Vagina (tissue), 2 donors: ENCODE data around the gene AADAC.

Experiments used
- POLR2A ChIP-seq, 2 donors: fragments of 450-650 bp; IDR thresholded peaks; one replicate each; pipeline ENCODE4 v1.6.1; 2017; ENCODE audit warnings: antibody characterized with exemption in 2 of 2, mild to moderate bottlenecking in 2 of 2, moderate library complexity in 2 of 2
- POLR2AphosphoS5 ChIP-seq, 2 donors: sonication (generic); formaldehyde crosslinking; IDR thresholded peaks; one replicate each; pipeline ENCODE4 v1.9.0; 2017; ENCODE audit warnings: antibody characterized with exemption in 2 of 2, mild to moderate bottlenecking in 2 of 2, low read depth in 1 of 2; ENCODE audit not compliant: insufficient read depth in 1 of 2
- TF ChIP-seq, protein P1 (sequence below), 3 experiments: fragments of 450-650 bp in 2 of 3; fragments of 200-600 bp in 1 of 3; sonication (generic) in 1 of 3; IDR thresholded peaks; one replicate each; pipeline ENCODE4 v1.5.1; 2017 to 2019; ENCODE audit warnings: antibody characterized with exemption in 3 of 3, mild to moderate bottlenecking in 2 of 3, moderate library complexity in 2 of 3

GRCh38 chr3:151806838-151807237 is 7.1 kb upstream of the AADAC start:
- TF ChIP-seq, protein P1, sequence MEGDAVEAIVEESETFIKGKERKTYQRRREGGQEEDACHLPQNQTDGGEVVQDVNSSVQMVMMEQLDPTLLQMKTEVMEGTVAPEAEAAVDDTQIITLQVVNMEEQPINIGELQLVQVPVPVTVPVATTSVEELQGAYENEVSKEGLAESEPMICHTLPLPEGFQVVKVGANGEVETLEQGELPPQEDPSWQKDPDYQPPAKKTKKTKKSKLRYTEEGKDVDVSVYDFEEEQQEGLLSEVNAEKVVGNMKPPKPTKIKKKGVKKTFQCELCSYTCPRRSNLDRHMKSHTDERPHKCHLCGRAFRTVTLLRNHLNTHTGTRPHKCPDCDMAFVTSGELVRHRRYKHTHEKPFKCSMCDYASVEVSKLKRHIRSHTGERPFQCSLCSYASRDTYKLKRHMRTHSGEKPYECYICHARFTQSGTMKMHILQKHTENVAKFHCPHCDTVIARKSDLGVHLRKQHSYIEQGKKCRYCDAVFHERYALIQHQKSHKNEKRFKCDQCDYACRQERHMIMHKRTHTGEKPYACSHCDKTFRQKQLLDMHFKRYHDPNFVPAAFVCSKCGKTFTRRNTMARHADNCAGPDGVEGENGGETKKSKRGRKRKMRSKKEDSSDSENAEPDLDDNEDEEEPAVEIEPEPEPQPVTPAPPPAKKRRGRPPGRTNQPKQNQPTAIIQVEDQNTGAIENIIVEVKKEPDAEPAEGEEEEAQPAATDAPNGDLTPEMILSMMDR (IDR thresholded peaks at IDR 0.05), result no peak
- TF ChIP-seq POLR2A (IDR thresholded peaks at IDR 0.05) (no peak), POLR2AphosphoS5 (IDR thresholded peaks at IDR 0.05; ENCODE audit: insufficient read depth in 1 of 2, low read depth in 1 of 2) (no peak)
